Sigmoid colon (tissue), 4 donors: ENCODE results near the gene TPST1.
"Not testable (repeated sequence)": the region's sequence is repeated elsewhere in the genome, so short reads cannot be mapped to it uniquely, and the experiment has no call there.

Experiments
- EP300 ChIP-seq, 4 donors: sonication (generic); formaldehyde crosslinking; IDR thresholded peaks; one replicate each; pipeline ENCODE4 v1.6.1; 2017; ENCODE audit warnings: antibody characterized with exemption in 4 of 4
- POLR2A ChIP-seq, 2 donors: fragments of 450-650 bp; IDR thresholded peaks; one replicate each; pipeline ENCODE4 v1.6.1; 2016; ENCODE audit warnings: antibody characterized with exemption in 2 of 2, mild to moderate bottlenecking in 2 of 2, moderate library complexity in 2 of 2

DNA sequence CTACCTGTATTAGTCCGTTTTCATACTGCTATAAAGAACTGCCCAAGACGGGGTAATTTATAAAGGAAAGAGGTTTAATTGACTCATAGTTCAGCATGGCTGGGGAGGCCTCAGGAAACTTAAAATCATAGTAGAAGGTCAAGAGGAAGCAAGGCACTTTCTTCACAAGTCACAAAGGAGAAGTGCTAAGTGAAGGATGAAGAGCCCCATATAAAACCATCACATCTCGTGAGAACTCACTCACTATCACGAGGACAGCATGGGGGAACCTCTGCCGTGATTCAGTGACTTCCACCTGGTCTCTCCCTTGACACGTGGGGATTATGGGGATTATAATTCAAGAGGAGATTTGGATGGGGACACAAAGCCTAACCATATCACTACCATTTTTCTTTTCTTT, 119.9 kb downstream of the TPST1 start:
- TF ChIP-seq EP300, POLR2A (IDR thresholded peaks at IDR 0.05): not testable (repeated sequence)
